ENCODE results near the gene SPESP1.

The SPESP1 gene

GRCh38 chr15:68934341-68934740 lies 4.0 kb downstream of the SPESP1 start:
- Histone ChIP-seq H3K14ac (ENCODE audit: low read length) (no peak overlapping the region), H3K9me3 (ENCODE audit: insufficient read depth, low read depth, low read length) (peaks cover 8% of the 10 kb centered on the region), H3K4me3 (ENCODE audit: low read depth, low read length) (no peak overlapping the region), H3K79me2 (ENCODE audit: control insufficient read depth, insufficient read depth, low read length, poor library complexity) (no peaks in the 10 kb centered on the region), H4K12ac (ENCODE audit: low read depth, low read length) (no peak overlapping the region), H4K8ac (ENCODE audit: low read depth, low read length) (no peak overlapping the region), H3K23ac (ENCODE audit: low read length) (no peak overlapping the region), H3K79me1 (ENCODE audit: low read length) (no peaks in the 10 kb centered on the region), H3K4me1 (ENCODE audit: control insufficient read depth in 1 of 2, insufficient read depth in 2 of 2, low read length in 2 of 2) (no peaks in the 10 kb centered on the region), H4K91ac (ENCODE audit: low read depth, low read length) (no peak overlapping the region), H3K9ac (ENCODE audit: low read length) (no peak overlapping the region), H3K4ac (ENCODE audit: low read depth, low read length) (no peak overlapping the region), H3K4me2 (ENCODE audit: low read length) (no peak overlapping the region), H3K27ac (ENCODE audit: low read depth, low read length) (no peak overlapping the region), H2BK120ac (ENCODE audit: insufficient read depth, low read length, poor library complexity) (no peak overlapping the region), H2AFZ (ENCODE audit: insufficient read depth, low read length, poor library complexity) (no peak overlapping the region), H3K18ac (ENCODE audit: low read length) (no peak overlapping the region), H2AK5ac (ENCODE audit: low read length) (no peak overlapping the region), H3K36me3 (ENCODE audit: control insufficient read depth in 1 of 2, insufficient read depth in 2 of 2, low read length in 2 of 2) (no peaks in the 10 kb centered on the region), H2BK5ac (ENCODE audit: low read depth, low read length, poor library complexity) (no peak overlapping the region), H2BK12ac (ENCODE audit: low read length) (no peak overlapping the region), H3K27me3 (ENCODE audit: insufficient read depth, low read length) (no peaks in the 10 kb centered on the region)
- no peak for DNase-seq

- H3K14ac ChIP-seq (ENCODE audit: low read length): no peak overlapping the region
- H3K9ac ChIP-seq (ENCODE audit: low read length): no peak overlapping the region
- H3K79me1 ChIP-seq (ENCODE audit: low read length): no peaks in the 10 kb centered on the region
- no peak overlapping the region for H4K8ac ChIP-seq (ENCODE audit: low read depth, low read length)
- no peak overlapping the region for H2BK5ac ChIP-seq (ENCODE audit: low read depth, low read length, poor library complexity)
- H3K36me3 ChIP-seq (ENCODE audit: control insufficient read depth in 1 of 2, insufficient read depth in 2 of 2, low read length in 2 of 2): no peaks in the 10 kb centered on the region
- no peak overlapping the region for H3K4me3 ChIP-seq (ENCODE audit: low read depth, low read length)
- H3K9me3 ChIP-seq (ENCODE audit: insufficient read depth, low read depth, low read length): peaks cover 4% of the 10 kb centered on the region
- no peak overlapping the region for H2AK5ac ChIP-seq (ENCODE audit: low read length)
- H3K4me1 ChIP-seq (ENCODE audit: control insufficient read depth in 1 of 2, insufficient read depth in 2 of 2, low read length in 2 of 2): no peaks in the 10 kb centered on the region
- no peak overlapping the region for H4K91ac ChIP-seq (ENCODE audit: low read depth, low read length)
- H3K4ac ChIP-seq (ENCODE audit: low read depth, low read length): no peak overlapping the region
- no peak overlapping the region for H3K27ac ChIP-seq (ENCODE audit: low read depth, low read length)
- H3K23ac ChIP-seq (ENCODE audit: low read length): no peak overlapping the region
- no peak overlapping the region for H4K12ac ChIP-seq (ENCODE audit: low read depth, low read length)
- H2AFZ ChIP-seq (ENCODE audit: insufficient read depth, low read length, poor library complexity): no peak overlapping the region
- no peaks in the 10 kb centered on the region for H3K27me3 ChIP-seq (ENCODE audit: insufficient read depth, low read length)
- no CpG with 5 or more reads among the region's 2 CpGs for WGBS (ENCODE audit: extremely low coverage, insufficient coverage, insufficient read length)
- no peak overlapping the region for H3K18ac ChIP-seq (ENCODE audit: low read length)
- no peak overlapping the region for H2BK12ac ChIP-seq (ENCODE audit: low read length)
- no peak for DNase-seq
- H2BK120ac ChIP-seq (ENCODE audit: insufficient read depth, low read length, poor library complexity): no peak overlapping the region
- no peaks in the 10 kb centered on the region for H3K79me2 ChIP-seq (ENCODE audit: control insufficient read depth, insufficient read depth, low read length, poor library complexity)
- H3K4me2 ChIP-seq (ENCODE audit: low read length): no peak overlapping the region
Measured at GRCh38 chr15:68935400-68935937, 5.1 kb downstream of the SPESP1 start.

GRCh38 chr15:68939501-68939900 lies 9.2 kb downstream of the SPESP1 start:
- Histone ChIP-seq H2AFZ (ENCODE audit: insufficient read depth, low read length, poor library complexity) (no peak overlapping the region), H3K79me1 (ENCODE audit: low read length) (no peaks in the 10 kb centered on the region), H3K23ac (ENCODE audit: low read length) (no peak overlapping the region), H2BK12ac (ENCODE audit: low read length) (no peak overlapping the region), H2BK120ac (ENCODE audit: insufficient read depth, low read length, poor library complexity) (no peak overlapping the region), H3K4me1 (ENCODE audit: control insufficient read depth in 1 of 2, insufficient read depth in 2 of 2, low read length in 2 of 2) (no peaks in the 10 kb centered on the region), H3K27me3 (ENCODE audit: insufficient read depth, low read length) (no peaks in the 10 kb centered on the region), H3K14ac (ENCODE audit: low read length) (no peak overlapping the region), H2BK5ac (ENCODE audit: low read depth, low read length, poor library complexity) (no peak overlapping the region), H3K9me3 (ENCODE audit: insufficient read depth, low read depth, low read length) (no peaks in the 10 kb centered on the region), H4K91ac (ENCODE audit: low read depth, low read length) (no peak overlapping the region), H2AK5ac (ENCODE audit: low read length) (no peak overlapping the region), H3K4me2 (ENCODE audit: low read length) (no peak overlapping the region), H3K4me3 (ENCODE audit: low read depth, low read length) (no peak overlapping the region), H4K12ac (ENCODE audit: low read depth, low read length) (no peak overlapping the region), H3K9ac (ENCODE audit: low read length) (no peak overlapping the region), H3K4ac (ENCODE audit: low read depth, low read length) (no peak overlapping the region), H3K18ac (ENCODE audit: low read length) (no peak overlapping the region), H3K79me2 (ENCODE audit: control insufficient read depth, insufficient read depth, low read length, poor library complexity) (no peaks in the 10 kb centered on the region), H4K8ac (ENCODE audit: low read depth, low read length) (no peak overlapping the region), H3K36me3 (ENCODE audit: control insufficient read depth in 1 of 2, insufficient read depth in 2 of 2, low read length in 2 of 2) (no peaks in the 10 kb centered on the region), H3K27ac (ENCODE audit: low read depth, low read length) (no peak overlapping the region)
- DNase-seq: no peak
- WGBS (ENCODE audit: extremely low coverage, insufficient coverage, insufficient read length): no CpG with 5 or more reads among the region's 1 CpG

GRCh38 chr15:68951813-68952212 lies 21.5 kb downstream of the SPESP1 start:
- Histone ChIP-seq H3K27ac (ENCODE audit: low read depth, low read length) (no peak overlapping the region), H3K18ac (ENCODE audit: low read length) (no peak overlapping the region), H4K91ac (ENCODE audit: low read depth, low read length) (no peak overlapping the region), H3K14ac (ENCODE audit: low read length) (no peak overlapping the region), H2AK5ac (ENCODE audit: low read length) (no peak overlapping the region), H3K4ac (ENCODE audit: low read depth, low read length) (no peak overlapping the region), H3K79me2 (ENCODE audit: control insufficient read depth, insufficient read depth, low read length, poor library complexity) (no peaks in the 10 kb centered on the region), H3K4me3 (ENCODE audit: low read depth, low read length) (no peak overlapping the region), H2BK120ac (ENCODE audit: insufficient read depth, low read length, poor library complexity) (no peak overlapping the region), H4K12ac (ENCODE audit: low read depth, low read length) (no peak overlapping the region), H3K36me3 (ENCODE audit: control insufficient read depth in 1 of 2, insufficient read depth in 2 of 2, low read length in 2 of 2) (no peaks in the 10 kb centered on the region), H3K79me1 (ENCODE audit: low read length) (no peaks in the 10 kb centered on the region), H3K9ac (ENCODE audit: low read length) (no peak overlapping the region), H3K27me3 (ENCODE audit: insufficient read depth, low read length) (no peaks in the 10 kb centered on the region), H3K9me3 (ENCODE audit: insufficient read depth, low read depth, low read length) (no peaks in the 10 kb centered on the region), H2AFZ (ENCODE audit: insufficient read depth, low read length, poor library complexity) (no peak overlapping the region), H3K4me1 (ENCODE audit: control insufficient read depth in 1 of 2, insufficient read depth in 2 of 2, low read length in 2 of 2) (no peaks in the 10 kb centered on the region), H2BK12ac (ENCODE audit: low read length) (no peak overlapping the region), H3K4me2 (ENCODE audit: low read length) (no peak overlapping the region), H2BK5ac (ENCODE audit: low read depth, low read length, poor library complexity) (no peak overlapping the region), H4K8ac (ENCODE audit: low read depth, low read length) (no peak overlapping the region), H3K23ac (ENCODE audit: low read length) (no peak overlapping the region)
- WGBS (ENCODE audit: extremely low coverage, insufficient coverage, insufficient read length): no CpG with 5 or more reads among the region's 4 CpGs
- no peak for DNase-seq
